GM12873 (cell line): ENCODE results near the gene MYO7A.

Experiments
- CTCF ChIP-seq: IDR thresholded peaks from 2 replicates; pipeline ENCODE4 v1.5.1; 2012; ENCODE audit warnings: low read depth, mild to moderate bottlenecking, moderate library complexity, low read length, control low read depth; ENCODE audit not compliant: insufficient read depth; ENCODE audit errors: missing control alignments

Gene MYO7A

DNA sequence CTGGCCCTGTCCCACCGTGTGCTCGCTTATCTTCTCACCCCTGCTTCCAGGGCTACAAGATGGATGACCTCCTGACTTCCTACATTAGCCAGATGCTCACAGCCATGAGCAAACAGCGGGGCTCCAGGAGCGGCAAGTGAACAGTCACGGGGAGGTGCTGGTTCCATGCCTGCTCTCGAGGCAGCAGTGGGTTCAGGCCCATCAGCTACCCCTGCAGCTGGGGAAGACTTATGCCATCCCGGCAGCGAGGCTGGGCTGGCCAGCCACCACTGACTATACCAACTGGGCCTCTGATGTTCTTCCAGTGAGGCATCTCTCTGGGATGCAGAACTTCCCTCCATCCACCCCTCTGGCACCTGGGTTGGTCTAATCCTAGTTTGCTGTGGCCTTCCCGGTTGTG, 86.5 kb downstream of the MYO7A start:
- TF ChIP-seq CTCF, result no peak

- TF ChIP-seq CTCF, result no peak
Observed at GRCh38 chr11:77215106-77215505, 87.1 kb downstream of the MYO7A start.

DNA sequence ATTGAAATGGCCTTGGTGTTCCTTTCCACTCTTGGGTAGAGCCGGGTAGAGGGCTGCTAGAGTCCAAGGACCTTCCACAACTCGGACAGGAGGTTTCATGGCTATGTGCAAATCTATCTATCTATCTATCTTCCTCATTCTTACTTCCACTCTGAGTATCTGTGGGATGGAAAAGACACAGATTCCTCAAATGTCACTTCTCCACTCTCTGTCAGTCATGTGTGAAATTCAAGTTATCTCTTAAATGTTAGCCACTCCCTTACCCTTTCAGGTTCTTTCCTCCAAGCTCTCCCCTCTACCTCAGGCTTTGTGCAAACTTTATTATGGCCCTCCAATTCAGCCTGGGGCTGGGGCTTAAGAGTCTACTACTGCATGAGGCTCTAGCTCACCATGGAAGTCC, 89.1 kb downstream of the MYO7A start:
- TF ChIP-seq CTCF, result no peak

DNA sequence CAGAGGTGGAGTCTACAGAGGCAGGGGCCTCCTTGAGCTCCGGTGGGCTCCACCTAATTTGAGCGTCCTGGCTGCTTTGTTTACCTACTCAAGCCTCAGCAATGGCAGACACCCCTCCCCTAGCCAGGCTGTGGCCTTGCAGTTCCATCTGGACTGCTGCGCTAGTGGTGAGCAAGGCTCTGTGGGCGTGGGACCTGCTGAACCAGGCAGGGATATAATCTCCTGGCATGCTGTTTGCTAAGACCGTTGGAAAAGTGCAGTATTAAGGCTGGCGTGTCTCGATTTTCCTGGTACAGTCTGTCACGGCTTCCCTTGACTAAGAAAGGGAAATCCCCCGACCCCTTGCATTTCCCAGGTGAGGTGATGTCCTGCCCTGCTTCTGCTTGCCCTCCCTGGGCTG, 95.8 kb downstream of the MYO7A start:
- TF ChIP-seq CTCF, result no peak

DNA sequence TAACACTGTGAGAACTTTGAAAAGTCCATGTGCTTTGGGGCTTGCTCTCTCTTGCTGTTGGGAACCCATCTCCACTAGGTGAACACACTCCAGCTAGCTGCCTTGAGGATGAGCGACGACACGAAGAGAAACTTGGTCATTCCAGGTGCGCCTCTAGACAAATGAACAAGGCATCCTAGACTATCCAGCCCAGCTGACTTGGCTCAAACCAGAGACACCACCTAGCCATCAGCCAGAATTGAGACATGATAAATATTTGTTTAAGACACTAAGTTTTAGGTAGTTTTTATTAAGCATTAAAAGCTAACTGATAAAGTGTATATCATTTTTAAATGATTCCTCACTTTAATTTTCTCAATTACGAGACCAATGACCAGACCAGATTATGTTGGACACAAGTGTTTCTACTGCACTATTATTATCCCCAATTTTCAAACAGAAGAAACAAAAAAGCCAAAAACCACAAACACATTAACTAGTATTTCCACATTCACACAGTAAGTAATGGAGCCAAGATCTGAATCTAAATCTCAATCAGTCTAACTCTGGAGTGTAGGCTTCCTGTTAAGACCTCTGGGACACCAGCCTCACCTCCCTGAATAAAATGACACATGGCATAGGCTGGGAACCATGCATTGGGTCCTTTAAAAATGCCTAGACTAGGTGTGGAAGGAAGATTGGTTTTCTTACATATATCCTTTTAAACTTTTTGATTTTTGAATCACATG, 103.0 kb downstream of the MYO7A start:
- no peak for TF ChIP-seq CTCF

DNA sequence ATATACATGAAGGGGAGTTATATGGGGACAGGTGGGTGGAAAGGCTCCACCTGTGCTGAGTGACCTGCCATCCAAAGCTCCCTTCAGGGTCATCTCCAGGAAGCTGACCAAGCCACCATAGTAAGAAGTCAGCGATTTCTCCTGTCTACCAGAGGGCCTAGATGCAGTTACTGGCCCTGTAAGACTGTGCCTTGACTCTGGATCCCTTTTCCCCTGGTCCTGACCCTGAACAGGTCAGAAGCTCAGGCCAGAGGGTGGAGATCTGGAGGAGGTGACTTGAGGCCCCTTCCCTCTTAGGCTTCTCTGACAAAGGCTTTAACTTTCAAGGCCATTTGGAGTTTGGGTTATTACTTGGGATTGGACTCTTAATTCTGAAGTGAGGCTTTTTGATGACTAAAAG, 103.8 kb downstream of the MYO7A start:
- no peak for TF ChIP-seq CTCF

- no peak for TF ChIP-seq CTCF
Observed at GRCh38 chr11:77232242-77232641, 104.2 kb downstream of the MYO7A start.
